ENCODE data around the gene BPIFB2.

The BPIFB2 gene

DNA sequence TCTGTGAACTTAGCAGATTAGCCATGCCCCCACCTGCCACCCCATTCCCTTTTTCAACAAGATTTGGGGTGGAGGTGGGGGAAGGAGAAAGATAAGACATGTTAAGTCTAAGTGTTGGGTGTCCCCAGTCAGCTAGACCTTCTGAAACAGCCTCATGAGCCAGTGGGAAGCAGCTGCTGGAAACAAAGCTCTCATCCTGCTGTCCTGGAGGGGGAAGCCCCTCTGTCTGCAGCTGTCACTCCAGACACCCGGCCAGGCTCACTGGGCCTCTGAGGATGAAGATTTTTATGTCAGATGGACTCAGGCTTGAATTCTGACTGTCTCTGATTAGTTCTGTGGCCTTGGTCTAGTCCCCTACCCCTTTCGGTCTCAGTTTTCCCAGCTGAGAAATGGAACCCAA, 47.3 kb downstream of the BPIFB2 start:
- no peak overlapping the region for H3K4me3 ChIP-seq (ENCODE audit: low read depth, low read length)
- no peak for DNase-seq (ENCODE audit: low read depth)
- TF ChIP-seq, protein P1, sequence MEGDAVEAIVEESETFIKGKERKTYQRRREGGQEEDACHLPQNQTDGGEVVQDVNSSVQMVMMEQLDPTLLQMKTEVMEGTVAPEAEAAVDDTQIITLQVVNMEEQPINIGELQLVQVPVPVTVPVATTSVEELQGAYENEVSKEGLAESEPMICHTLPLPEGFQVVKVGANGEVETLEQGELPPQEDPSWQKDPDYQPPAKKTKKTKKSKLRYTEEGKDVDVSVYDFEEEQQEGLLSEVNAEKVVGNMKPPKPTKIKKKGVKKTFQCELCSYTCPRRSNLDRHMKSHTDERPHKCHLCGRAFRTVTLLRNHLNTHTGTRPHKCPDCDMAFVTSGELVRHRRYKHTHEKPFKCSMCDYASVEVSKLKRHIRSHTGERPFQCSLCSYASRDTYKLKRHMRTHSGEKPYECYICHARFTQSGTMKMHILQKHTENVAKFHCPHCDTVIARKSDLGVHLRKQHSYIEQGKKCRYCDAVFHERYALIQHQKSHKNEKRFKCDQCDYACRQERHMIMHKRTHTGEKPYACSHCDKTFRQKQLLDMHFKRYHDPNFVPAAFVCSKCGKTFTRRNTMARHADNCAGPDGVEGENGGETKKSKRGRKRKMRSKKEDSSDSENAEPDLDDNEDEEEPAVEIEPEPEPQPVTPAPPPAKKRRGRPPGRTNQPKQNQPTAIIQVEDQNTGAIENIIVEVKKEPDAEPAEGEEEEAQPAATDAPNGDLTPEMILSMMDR (IDR thresholded peaks at IDR 0.05; ENCODE audit: low read depth, low read length, missing control alignments): no peak
- in situ Hi-C loops (cut with HindIII; ENCODE audit: low sequenced_read_pairs): no loop called here

DNA sequence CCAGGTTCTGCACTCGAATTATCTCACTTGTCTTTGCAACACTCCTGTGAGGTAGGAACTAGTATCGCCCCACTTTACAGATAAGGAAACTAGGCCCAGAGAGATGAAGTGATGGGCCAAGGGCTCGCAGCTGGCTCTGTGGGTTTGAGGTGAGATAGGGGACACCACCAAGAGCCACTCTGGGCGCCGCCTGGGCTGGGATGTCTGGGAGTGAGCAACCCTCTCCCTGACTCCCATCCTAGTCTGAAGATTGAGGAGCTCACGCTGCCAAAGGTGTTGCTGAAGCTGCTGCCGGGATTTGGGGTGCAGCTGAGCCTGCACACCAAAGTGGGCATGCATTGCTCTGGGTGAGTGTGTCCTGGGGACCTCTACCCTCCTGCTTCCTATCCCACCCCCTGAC, 51.6 kb downstream of the BPIFB2 start:
- no peak for DNase-seq (ENCODE audit: low read depth)
- TF ChIP-seq, protein P1 (IDR thresholded peaks at IDR 0.05; ENCODE audit: low read depth, low read length, missing control alignments): no peak
- in situ Hi-C loops (cut with HindIII; ENCODE audit: low sequenced_read_pairs): no loop called here
- H3K4me3 ChIP-seq (ENCODE audit: low read depth, low read length): no peak overlapping the region

DNA sequence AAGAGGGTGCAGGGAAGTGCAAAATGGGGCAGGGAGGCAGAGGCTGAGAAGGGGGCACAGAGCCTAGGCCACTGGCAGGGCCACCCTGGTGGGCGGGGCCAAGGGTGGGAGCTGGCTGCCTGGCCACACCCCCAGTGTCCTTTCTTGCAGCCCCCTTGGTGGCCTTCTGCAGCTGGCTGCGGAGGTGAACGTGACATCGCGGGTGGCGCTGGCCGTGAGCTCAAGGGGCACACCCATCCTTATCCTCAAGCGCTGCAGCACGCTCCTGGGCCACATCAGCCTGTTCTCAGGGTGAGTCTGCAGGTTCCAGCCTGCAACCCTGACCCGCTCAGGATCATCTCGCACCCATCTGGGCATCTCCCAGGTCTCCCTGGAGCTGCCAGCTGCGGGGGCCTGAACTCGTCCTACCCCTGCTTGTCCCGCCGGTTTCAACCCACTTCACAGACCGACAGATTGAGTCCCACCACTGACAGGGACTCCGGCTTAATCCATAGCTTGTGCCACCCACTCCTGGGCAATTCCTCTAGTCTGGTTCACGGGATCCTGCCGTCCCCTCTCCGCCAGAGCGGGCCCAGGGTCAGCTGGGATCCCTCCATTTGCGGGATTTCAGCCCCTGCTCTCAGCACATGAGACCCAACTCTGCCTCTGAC, 52.4 kb downstream of the BPIFB2 start:
- TF ChIP-seq, protein P1 (IDR thresholded peaks at IDR 0.05; ENCODE audit: low read depth, low read length, missing control alignments): no peak
- DNase-seq (ENCODE audit: low read depth): no peak
- in situ Hi-C loops (cut with HindIII; ENCODE audit: low sequenced_read_pairs): no loop called here
- no peak overlapping the region for H3K4me3 ChIP-seq (ENCODE audit: low read depth, low read length)

DNA sequence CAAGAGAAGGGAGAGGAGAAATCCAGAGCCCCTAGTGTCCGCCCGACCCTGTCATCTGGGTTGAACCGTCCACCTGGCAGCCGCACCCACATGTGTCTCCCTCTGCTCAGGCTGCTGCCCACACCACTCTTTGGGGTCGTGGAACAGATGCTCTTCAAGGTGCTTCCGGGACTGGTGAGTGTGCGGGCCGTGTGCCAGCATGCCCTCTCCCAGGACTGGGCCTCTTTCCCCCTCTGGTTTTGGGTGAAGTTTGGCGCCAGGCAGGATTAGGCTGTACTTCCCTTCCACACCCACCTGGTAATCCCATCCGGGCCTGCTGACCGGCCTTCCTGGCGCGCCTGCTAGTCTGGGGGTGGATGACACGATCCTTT, 54.1 kb downstream of the BPIFB2 start:
- H3K4me3 ChIP-seq (ENCODE audit: low read depth, low read length): no peak overlapping the region
- TF ChIP-seq, protein P1 (IDR thresholded peaks at IDR 0.05; ENCODE audit: low read depth, low read length, missing control alignments): no peak
- DNase-seq (ENCODE audit: low read depth): no peak
- in situ Hi-C loops (cut with HindIII; ENCODE audit: low sequenced_read_pairs): no loop called here

DNA sequence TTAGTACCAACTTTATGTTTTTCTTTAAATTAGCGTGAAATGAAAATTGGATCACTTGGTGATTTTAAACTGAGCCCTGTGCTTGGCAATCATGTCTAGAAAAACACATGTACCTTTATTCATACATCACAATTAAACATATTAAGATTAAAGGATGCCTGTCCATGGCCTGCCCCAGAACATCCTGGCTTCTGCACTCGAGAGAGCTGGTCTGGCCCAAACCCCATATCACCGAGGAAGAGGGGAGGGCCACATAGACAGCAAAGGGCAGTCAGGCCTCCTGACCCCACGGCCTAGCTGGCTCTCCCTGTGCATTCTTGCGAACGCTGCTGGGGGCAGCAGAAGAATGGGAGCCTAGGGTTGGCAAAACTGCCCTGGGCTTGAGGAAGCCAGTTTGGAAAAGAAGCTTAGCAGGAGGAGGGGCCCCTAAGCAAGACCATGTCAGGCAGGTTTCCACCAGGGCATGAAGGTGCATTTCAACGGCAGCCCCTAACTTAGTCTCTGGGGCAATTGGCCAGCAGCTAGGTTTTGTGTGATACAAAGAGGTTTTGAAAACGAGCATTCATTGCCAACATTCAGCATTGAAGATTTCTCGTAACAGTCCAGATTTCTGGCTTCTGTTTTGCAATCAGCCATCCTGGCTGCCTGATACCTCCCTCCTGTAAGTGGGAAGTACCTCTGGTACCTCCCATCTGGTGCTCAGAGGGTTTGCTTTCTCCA, 54.8 kb downstream of the BPIFB2 start:
- no peak overlapping the region for H3K4me3 ChIP-seq (ENCODE audit: low read depth, low read length)
- no peak for DNase-seq (ENCODE audit: low read depth)
- in situ Hi-C loops (cut with HindIII; ENCODE audit: low sequenced_read_pairs): no loop called here
- TF ChIP-seq, protein P1 (IDR thresholded peaks at IDR 0.05; ENCODE audit: low read depth, low read length, missing control alignments): no peak

DNA sequence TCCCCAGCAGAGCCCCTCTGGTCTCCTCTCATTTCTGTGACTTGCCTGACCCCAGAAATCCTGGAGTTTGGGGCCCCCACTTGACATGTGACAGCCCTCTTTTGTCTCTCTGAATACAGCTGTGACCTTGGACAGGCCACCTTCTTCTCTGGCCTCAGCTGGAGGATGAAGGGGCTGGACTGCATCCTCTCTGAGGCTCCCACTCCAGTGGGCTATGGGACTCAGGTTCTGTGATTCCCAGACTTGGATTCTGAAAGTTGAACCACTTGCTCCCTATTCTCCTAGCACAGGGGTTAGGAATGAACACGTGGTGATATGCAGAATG, 55.3 kb downstream of the BPIFB2 start:
- H3K4me3 ChIP-seq (ENCODE audit: low read depth, low read length): no peak overlapping the region
- no peak for DNase-seq (ENCODE audit: low read depth)
- in situ Hi-C loops (cut with HindIII; ENCODE audit: low sequenced_read_pairs): no loop called here
- TF ChIP-seq, protein P1 (IDR thresholded peaks at IDR 0.05; ENCODE audit: low read depth, low read length, missing control alignments): no peak
